GM18498 (cell line): ENCODE data around the gene DBNDD1.
"Not testable (repeated sequence)": the region's sequence is repeated elsewhere in the genome, so short reads cannot be mapped to it uniquely, and the experiment has no call there.

Experiments
- ATAC-seq: cut with Tn5 transposase; IDR thresholded peaks from one replicate; pipeline ENCODE4 v1.9.1; 2021; ENCODE audit warnings: mild to moderate bottlenecking, moderate library complexity; ENCODE audit not compliant: unreplicated experiment

DBNDD1 gene

DNA sequence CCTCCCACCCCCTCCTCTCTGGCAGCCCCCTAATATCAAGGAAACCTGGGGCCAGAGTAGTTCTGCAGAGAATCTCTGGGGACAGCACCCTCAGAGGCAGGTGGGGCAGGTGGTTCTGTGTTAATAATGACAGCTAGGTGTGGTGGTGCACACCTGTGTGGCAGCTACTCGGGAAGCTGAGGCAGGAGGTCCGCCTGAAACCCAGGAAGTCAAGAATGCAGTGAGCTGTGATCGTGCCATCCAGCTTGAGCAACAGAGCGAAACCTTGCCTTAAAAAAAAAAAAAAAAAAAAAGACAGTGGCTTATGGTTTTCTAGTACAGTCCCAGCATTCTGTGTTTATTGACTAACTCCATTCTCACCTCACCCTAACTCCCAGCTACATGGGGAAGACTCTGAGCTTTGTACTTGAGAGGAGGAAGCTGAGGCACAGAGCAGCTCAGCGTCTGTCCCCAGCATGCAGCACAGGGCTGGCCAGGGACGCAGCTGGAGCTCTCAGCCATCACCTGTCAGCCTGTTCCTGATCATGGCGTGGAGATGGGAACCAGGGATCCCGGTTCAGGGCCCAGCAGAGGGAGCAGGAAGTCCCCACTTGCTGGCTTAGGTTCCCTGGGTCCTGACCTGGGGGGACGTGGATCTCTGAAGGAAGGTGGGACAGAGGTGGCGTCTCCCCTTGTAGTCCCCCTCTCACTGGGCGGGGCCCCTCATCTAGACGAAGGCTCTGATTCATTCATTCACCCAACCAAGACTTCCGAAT is 6.1 kb downstream of the DBNDD1 start:
- no peak for ATAC-seq

- ATAC-seq: no peak
Observed at GRCh38 chr16:90011908-90012501, 7.3 kb downstream of the DBNDD1 start.

DNA sequence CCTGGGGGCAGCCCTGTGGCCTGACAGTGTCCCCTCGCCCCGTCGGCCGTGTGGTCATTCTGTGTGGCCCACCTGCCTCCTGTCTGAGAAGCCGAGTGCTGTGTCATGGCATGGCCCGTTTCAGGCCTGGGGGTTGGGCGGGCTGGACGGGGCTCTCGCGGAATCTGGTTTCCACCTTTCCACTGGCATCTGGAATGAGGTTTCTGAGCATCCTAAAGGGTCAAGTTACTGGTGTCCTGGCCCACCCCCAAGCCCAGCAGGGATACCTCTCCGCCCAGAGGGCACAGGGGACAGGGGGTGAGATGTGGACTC is 7.8 kb downstream of the DBNDD1 start:
- ATAC-seq: no peak

- no peak for ATAC-seq
Observed at GRCh38 chr16:90010676-90011507, 8.4 kb downstream of the DBNDD1 start.

GRCh38 chr16:90009172-90009899 is 9.9 kb downstream of the DBNDD1 start:
- ATAC-seq: no peak

DNA sequence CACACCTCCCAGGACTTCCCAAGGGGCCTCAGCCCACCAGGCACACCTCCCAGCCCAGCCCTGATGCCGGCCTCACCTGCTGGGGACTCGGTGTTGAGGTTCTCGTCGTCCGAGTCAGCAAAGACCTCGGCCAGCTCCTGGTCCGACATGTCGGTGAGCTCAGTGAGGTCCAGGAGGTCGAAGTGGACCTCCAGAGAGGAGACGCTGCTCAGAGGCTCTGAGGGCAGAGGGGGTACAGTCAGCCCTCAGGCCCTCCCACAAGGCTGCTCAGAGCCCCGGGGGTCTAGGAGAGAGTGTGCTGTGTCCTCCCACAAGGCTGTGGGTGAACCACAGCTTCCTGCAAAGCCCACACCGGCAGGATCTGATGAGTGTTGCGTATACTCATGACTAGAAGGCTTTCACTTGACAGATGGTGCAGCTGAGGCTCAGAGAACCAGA is 10.5 kb downstream of the DBNDD1 start:
- no peak for ATAC-seq

- not testable (repeated sequence) for ATAC-seq
Observed at GRCh38 chr16:90007635-90008234, 11.5 kb downstream of the DBNDD1 start.

- ATAC-seq: no peak
Observed at GRCh38 chr16:90007015-90007414, 12.2 kb downstream of the DBNDD1 start.

DNA sequence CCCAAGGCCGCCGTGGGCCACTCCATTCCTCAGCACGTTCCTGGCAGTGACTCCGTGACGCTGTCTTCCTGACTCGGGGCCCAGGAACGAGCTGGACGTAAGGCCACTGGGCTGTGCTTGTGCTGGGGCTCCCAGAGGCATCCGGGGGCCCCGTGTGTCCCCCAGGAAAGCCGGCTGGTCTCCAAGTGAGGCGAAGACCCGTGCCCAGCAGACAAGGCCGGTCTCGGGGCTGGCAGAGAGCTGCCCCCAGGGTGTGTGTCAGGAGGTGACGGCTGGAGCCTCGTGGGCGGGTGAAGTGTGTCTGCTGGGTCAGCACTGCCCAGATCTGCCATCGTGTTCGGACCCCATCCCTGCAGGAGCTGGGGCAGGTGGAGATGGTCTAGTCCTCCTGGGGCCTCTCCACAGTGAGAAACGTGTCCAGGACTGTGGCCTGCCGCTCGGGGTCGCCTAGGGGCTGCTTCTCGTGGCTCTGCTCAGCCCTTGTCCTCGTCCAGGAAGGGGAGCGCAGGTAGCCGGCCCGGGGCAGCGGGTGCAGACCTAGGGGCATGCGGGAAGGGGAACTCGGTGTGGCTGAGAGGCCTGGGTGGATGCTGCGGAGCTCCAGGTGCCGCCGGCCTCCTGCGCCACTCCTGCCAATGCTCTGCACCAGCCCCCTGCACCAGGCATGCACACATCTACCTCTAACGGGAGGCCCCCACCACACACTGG is 13.1 kb downstream of the DBNDD1 start:
- ATAC-seq: no peak

GRCh38 chr16:90004577-90004976 is 14.7 kb downstream of the DBNDD1 start:
- ATAC-seq: no peak

- ATAC-seq: no peak
Observed at GRCh38 chr16:90002759-90003158, 16.5 kb downstream of the DBNDD1 start.

GRCh38 chr16:90001761-90002503 is 17.3 kb downstream of the DBNDD1 start:
- no peak for ATAC-seq

- ATAC-seq: no peak
Observed at GRCh38 chr16:90000733-90001427, 18.4 kb downstream of the DBNDD1 start.

- no peak for ATAC-seq
Observed at GRCh38 chr16:89999831-90000574, 19.3 kb downstream of the DBNDD1 start.

DNA sequence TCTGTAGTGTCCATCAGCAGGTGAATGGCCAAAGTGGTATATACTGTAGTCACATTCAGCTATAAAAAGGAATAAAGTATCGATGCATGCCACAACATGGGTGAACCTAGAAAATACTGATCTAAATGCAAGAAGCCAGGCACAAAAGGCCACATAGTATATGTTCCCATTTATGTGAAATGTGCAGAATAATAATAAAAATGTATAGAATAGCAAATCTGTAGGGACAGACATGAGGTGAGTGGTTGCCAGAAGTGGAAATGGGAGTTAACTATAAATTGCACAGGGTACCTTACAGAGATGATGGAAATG is 23.1 kb downstream of the DBNDD1 start:
- ATAC-seq: no peak

GRCh38 chr16:89995475-89996177 is 23.6 kb downstream of the DBNDD1 start:
- not testable (repeated sequence) for ATAC-seq

- not testable (repeated sequence) for ATAC-seq
Observed at GRCh38 chr16:89994721-89995474, 24.4 kb downstream of the DBNDD1 start.
